GM18870 (cell line): ENCODE data around the gene MAML2.

ENCODE experiments used
- ATAC-seq: cut with Tn5 transposase; IDR thresholded peaks from one replicate; pipeline ENCODE4 v1.9.1; 2021; ENCODE audit warnings: moderate library complexity; ENCODE audit not compliant: unreplicated experiment

The MAML2 gene

DNA sequence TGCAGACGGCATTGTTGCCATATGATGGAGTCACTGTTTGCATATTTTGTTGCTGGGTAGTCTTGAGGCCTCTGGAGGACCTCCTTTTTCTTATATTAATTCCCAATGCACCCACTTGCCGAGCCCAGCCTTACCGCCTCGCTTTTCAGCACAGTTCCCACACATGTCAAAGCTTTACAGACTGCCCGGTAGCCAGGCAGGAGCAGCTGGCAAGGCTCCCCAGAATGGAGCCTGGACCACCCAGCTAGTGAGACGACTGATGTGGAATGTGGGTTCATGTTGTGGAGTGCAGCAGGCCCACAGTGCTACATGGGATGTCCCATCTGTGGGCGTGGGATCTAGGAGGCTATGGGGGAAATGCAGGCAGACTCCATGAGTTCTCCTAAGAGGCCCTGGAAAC is 319.7 kb downstream of the MAML2 start:
- no peak for ATAC-seq

DNA sequence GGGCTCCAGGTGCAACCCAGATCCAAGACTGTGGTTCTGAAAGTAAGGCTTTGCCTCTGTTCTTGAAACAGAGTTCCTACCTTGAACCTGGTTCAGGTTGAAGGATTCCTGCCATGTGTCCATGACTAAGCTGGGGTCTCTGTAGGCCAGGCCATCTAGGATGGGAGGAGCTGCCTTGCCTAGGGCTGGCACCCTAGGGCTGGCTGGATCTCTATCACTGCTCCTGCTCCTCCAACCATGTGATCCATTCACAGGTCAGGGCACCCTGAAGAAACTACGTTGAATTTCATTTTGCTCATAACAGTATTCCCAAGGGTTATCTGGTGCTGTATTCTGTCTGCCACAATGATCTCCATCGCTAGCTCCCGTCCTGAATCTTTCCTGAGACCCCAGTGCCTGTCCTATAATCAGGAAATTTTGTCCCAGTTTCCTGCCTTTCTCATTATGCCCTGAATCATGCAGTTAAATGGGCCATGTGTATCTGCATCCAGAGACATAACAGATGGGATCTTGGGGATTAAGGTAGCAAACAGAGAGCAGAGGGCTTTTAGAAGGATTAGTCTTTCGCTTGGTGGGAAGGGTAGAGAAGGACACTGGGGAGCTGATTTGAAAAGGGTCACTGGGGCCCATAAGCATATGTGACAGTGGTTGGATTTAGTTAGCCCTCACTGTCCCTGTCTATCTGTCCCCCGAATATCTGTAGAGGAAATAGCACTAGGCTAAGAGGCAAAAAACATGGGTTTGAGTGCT is 320.9 kb downstream of the MAML2 start:
- no peak for ATAC-seq

DNA sequence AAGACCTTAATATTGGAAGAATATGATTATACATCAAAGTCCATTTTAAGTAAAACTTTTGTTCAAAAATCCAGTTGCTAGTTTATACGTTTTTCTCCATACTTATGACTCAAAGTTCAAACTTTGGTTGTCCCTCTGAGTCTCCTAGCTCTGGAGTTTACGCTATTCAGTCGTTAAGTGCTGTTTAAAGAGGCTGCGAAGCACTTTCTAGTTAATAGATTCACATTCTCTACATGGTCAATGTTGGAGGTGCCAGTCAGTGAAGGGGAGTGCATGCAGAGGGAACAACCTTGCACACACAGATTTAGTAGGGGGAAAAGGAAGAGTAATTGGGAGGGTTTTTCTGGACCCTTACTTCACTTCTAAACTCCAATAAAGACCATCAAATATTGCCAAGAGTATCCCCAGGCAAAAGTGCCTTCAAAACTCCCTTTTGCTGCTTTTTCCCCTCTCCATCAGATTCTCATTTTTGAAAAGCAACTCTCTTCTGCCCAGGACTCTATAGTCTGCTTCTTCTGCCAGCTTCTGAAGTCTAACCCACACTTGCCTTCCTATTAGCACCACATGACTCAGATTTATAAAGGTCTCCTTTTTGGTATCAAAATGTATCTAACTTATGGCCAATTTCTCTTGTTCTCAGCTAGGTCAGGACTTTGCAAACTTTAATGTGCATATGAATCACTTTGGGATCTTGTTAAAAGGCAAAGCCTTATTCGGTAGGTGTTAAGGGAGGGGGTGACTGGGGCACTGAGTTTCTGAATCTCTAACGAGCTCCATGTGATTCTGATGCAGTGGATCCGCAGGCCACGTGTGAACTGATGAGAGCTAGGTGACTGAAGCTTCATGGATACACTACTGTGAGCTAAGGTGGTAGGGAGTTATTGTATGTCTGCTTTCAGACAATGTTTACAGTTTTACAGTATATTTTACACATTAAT is 322.9 kb downstream of the MAML2 start:
- ATAC-seq = no peak

DNA sequence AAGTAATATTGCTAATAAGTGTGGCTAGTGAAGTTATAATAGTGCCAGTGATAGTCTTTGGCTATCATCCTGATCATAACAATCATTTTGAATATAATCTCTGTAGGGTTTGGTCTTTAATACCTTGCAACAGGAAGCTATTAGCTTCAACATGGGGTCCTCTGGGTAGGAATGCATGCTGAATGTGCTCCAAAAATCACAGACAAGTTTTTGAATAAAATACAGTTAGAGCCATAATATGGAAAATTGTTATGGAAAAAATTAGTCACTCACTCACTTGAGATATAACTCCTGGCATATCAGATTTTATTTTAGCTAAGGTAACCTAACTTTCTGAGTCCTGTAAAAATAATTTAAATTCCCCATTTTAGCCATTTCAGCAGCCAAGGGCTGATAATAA is 323.7 kb downstream of the MAML2 start:
- no peak for ATAC-seq

DNA sequence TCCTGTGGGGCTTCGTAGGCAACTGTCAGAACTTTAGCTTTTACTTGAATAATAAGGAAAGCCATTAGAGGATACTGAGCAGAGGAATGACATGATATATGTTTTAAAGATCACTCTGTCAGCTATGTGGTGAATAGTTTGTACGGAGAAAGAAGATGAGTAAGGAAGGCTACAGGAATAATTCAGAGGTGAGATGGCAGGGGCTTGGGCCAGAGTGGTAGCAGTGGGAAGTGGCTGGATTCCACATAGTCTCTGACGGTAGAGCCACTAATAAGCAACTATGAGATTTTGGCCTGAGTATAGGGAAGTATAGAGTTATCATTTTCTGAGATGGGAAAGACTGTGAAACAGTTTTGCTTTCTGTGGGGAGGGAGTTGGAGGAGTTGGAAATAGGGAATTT is 325.1 kb downstream of the MAML2 start:
- no peak for ATAC-seq

DNA sequence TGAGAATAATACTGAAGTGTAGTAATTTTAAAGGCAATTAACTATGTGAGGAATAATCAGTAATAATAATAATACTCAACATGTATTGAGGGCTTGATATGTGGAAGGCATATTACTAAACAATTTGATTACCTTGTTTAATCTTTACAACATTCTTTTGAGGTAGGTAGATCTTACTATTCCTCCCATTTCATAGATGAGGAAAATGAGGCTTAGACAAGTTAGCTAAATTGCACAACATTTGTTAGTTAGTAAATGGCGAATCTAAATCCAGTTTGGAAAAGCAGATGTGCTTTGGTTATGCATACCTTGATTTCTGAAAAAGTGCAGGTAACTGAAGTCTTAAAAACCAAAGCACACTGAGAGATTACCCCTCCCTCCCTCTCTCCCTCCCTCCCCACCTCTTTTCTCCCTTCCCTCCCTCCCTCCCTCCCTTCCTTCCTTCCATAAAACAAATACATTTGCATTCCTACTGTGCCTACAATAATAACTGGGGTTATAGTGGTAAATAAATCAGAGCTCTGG is 326.0 kb downstream of the MAML2 start:
- no peak for ATAC-seq

DNA sequence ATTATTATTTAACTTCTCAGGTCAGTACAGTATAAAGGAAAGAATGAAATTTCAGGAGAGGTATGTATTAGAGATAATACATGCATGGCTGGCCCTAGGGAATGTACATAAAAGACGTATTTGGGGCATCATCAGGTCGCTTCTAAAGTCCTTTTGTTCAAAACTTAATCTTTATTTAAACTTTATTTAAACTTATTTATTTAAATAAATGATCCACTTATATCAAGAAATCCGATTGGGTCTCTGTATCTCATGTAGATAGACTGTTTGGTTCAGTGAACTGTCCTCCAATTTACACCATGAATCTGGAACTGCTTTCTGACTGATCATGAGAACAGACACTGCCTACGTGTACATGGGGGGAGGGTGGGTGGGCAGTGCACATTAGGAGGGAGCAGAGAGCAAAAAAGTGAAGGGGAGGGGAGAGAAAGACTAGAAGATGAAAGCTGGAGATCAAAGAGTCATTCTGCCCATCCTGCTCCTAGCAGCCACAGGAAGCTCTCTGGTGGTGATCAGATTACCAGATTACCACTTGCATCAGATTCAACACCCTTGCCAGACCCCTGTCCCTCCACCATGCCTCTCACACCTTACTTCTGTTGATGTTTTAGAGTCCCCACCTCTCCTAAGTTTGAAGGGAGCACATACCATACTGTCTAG is 327.0 kb downstream of the MAML2 start:
- no peak for ATAC-seq

DNA sequence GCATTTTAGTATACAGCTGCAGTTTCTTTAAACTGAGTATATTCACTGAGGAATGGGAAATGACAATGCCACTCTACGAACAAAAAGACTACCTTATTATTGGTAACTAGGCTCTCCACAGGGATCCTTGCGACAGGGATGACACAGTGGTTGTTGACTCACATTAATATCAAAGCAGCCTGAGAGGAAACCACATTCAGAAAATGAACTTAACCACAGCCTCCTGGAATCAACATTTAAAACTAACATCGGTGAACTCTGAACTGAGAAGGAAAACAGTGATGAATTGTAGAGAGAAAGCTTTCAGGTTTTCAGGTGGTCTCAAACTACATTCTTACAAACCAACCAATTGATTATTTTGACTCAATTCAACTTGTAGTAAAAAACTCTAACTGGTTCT is 328.8 kb downstream of the MAML2 start:
- peak; percentile 40 for ATAC-seq

DNA sequence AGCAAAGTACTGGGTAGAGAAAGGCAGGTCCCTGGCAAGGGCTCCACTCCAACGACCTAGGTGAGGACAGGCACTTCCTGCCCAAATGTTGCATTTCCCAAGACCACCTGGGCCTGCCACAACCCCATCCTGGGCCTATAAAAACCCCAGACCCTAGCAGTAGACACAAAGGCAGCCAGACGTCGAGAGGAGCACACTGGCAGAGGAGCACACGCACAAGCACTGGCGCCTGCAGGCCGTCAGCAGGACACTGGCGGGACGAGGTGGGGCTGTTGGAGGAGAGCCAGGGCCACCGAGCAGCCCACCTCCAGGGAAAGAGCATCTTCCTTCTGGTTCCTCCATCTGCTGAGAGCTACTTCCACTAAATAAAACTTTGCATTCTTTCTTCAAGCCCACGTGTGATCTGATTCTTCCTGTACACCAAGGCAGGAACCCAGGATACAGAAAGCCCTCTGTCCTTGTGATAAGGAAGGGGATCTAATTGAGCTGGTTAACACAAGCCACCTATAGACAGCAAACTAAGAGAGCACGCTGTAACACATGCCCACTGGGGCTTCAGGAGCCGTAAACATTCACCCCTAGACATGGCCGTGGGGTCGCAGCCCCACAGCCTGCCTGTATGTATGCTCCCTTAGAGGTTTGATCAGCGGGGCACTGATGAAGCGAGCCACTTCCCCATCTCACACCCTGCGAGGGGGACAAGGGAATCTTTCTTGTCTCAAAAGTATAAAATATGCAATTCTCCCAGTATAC is 329.4 kb downstream of the MAML2 start:
- no peak for ATAC-seq

DNA sequence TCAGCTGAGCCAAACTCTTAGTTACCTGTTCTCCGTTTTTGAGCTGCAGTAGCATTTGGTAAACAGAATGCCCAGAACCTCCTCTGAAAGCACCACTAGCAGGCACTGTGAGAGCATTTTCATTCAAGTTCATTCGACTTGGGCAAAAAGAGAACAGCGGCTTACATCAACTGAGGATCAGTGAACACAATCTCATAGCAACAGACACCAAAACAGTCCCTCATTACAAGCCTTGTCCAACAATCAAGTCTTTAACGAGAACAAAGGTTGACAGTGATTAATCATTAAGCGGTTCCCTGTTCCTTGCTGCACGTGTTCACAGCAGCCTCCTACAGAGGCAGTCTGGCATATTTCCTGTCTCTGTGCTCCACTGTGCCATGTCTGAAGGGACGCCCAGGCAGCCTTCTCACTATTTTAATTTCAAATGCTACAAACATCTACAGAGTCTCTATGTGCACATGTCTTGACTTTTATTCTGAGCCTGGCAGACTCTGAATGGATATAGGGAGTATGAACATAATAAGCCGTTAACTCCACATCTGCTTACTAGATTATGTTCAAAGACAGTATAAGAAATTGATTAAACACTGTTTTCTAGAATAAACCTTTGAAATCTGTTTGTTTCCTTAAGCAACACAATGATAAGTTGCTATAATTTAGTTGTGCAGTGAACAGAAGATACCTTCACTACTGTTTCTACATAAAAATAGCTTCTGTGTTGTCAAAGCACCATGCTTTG is 330.7 kb downstream of the MAML2 start:
- ATAC-seq = peak; percentile 91

DNA sequence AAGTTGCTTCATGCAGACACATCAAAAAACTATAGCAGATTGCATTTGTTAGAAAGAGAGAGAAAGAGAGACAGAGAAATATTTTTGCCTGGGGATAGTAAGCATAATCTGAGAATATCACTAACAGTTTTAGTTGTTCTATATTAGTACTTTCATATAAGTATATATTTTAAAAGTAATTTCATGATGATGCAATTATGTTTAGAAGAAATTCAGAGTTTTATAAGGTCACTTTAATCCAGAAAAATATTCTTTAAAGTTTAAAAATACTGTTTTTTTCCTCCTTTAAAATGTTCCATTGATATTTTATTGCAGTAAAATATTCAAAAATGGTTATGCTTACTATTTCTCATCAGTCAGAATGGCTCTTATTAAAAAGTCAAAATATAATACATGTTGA is 332.3 kb downstream of the MAML2 start:
- ATAC-seq = no peak

DNA sequence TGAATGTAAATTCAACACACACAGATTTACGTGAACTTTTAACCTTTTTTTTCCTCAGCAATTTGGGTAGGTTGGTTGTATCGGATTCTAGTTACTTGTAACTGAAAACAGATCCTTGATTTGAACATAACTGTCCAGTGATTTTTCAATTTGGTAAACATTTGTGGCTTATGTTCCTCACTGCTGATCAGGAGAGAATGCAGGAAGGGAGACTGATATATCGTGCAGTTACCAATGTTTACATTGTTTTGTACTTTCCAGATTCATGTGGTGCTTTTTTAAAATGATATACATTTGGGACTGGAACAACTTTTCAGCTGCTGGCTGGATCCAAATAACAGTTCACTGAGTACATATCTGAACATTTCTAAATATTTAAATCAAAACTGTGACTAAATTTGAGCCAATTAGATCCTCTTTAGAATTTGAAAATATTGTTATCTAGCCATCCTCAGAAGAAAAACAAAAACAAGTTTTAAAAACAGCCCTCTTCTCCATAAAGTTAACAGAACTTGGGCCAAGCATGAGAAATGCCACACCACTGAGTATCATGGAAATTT is 334.8 kb downstream of the MAML2 start:
- ATAC-seq = no peak

DNA sequence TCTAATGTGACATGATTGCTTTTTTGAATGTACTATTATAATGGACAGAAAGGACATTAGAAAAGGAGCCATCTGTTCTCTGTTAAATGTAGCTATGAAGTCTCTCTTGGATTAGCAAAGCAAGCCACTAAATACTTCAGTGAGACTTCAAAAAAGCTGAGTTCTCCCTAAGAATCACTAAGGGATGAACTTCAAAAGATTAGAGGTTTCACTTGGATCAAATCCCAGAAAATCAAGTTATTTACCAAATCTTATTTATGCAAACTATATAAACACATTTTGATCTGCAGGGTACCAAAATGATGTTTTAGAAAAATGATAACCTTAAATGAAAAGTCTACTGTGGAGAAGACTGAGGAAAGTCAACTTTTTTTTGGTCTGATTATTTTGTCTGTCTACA is 337.0 kb downstream of the MAML2 start:
- no peak for ATAC-seq

DNA sequence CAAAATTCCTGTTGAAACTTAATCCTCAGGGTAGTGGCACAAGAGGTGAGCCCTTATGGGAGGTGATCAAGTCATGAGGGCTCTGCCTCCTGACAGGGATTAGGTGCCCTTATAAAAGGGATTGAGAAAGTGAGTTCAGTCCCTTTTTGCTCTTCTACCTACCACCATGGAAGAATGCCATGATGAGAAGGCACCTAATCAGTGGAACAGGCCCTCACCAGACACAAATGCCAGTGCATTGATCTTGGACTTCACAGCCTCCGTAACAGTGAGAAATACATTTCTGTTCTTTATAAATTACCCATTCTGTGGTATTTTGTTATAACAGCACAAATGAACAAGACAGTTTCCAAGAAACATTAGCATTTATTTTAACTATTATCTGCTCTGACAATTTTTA is 338.1 kb downstream of the MAML2 start:
- ATAC-seq = no peak

DNA sequence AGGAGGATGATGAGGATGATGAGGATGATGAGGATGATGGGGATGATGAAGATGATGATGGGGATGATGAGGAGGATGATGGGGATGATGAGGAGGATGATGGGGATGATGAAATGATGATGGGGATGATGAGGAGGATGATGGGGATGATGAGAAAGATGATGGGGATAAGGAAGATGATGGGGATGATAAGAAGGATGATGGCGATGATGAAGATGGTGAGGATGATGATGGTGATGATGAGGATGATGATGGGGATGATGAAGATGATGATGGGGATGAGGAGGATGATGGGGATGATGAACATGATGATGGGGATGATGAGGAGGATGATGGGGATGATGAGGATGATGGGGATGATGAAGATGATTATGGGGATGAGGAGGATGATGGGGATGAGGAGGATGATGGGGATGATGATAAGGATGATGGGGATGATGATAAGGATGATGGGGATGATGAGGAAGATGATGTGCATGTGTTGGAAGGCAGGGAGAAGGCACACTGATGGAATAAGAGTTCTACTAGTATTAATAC is 340.2 kb downstream of the MAML2 start:
- ATAC-seq = no peak

DNA sequence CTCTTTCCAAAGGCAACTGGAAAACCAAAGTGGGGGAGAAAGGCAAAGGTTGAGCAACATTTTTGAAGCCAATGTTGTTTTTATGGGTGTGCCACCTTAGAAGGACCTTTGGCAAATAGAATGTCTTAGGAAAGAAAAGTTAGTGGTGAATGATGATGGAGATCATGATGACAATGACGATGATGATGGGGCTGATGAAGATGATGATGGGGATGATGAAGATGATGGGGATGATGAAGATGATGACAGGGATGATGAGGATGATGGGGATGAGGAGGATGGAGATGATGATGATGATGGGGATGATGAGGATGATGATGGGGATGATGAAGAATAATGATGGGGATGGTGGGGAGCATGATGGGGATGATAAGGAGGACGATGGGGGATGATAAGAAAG is 340.7 kb downstream of the MAML2 start:
- no peak for ATAC-seq

DNA sequence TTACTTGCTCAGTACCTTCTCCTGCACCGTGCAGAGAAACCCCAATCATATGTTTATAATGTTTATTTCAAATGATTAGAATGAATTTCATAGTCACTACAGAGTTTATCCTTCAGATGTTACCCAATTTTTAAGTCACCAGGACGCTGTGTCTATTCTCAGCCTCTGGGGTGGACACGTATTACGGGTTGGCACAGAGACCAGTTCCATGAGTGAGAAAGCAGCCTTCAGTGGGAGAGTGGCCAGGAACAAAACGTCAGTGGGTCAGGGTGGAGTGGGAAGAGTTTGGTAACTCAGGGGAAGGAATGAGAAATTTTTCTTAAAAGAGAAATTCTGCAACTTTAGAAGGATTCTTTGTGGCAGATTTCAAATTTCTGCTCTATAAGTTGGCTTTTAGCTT is 342.0 kb downstream of the MAML2 start:
- no peak for ATAC-seq

DNA sequence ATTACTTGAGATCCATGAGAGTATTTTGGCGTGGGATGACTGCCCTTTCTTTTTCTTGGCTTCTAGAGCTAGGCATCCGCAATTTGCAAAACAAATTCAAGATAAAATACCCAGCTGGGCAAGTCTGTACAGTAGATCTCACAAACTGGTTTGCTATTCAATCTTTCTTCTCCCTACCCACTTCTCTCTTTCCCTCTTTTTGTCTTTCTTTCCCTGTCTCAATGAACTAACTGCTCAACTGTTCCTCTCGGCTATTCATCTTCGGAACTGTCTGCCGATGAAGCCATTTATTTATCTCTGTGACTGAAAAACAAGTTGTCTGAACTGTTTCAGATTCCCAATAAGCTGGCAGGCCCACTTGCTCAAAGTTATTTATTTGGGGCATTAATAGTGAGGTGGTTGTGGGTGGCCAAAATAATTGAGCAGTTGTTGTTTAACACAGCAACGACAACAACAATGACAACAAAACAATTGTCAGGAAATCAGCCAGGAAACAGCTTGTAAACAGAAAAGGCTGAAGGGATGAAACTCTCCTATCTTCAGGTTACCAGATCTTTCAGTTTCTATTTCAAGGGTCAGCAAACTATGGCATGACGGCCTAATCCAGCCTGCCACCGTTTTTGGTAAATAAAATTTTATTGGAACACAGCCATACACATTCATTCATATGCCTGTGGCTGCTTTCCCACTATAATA is 343.1 kb downstream of the MAML2 start:
- ATAC-seq = no peak
